ENCODE results near the gene PFDN4.

The PFDN4 gene

GRCh38 chr20:54197621-54198604 lies 10.0 kb upstream of the PFDN4 start:
- Histone ChIP-seq H3K14ac (ENCODE audit: low read length) (no peak overlapping the region), H2BK5ac (ENCODE audit: low read depth, low read length, poor library complexity) (no peak overlapping the region), H3K4me1 (ENCODE audit: control insufficient read depth in 1 of 2, insufficient read depth in 2 of 2, low read length in 2 of 2) (peaks cover 9 to 12% of the 10 kb centered on the region in 2 experiments), H2BK120ac (ENCODE audit: insufficient read depth, low read length, poor library complexity) (no peak overlapping the region), H4K8ac (ENCODE audit: low read depth, low read length) (no peak overlapping the region), H3K27ac (ENCODE audit: low read depth, low read length) (no peak overlapping the region), H4K12ac (ENCODE audit: low read depth, low read length) (no peak overlapping the region), H3K4me2 (ENCODE audit: low read length) (no peak overlapping the region), H4K91ac (ENCODE audit: low read depth, low read length) (no peak overlapping the region), H3K18ac (ENCODE audit: low read length) (no peak overlapping the region), H3K23ac (ENCODE audit: low read length) (no peak overlapping the region), H3K4ac (ENCODE audit: low read depth, low read length) (no peak overlapping the region), H2AK5ac (ENCODE audit: low read length) (no peak overlapping the region), H3K4me3 (ENCODE audit: low read depth, low read length) (no peak overlapping the region), H3K79me2 (ENCODE audit: control insufficient read depth, insufficient read depth, low read length, poor library complexity) (no peaks in the 10 kb centered on the region), H3K9me3 (ENCODE audit: insufficient read depth, low read depth, low read length) (no peaks in the 10 kb centered on the region), H2AFZ (ENCODE audit: insufficient read depth, low read length, poor library complexity) (no peak overlapping the region), H3K27me3 (ENCODE audit: insufficient read depth, low read length) (no peaks in the 10 kb centered on the region), H3K36me3 (ENCODE audit: control insufficient read depth in 1 of 2, insufficient read depth in 2 of 2, low read length in 2 of 2) (no peaks in the 10 kb centered on the region), H2BK12ac (ENCODE audit: low read length) (no peak overlapping the region), H3K9ac (ENCODE audit: low read length) (no peak overlapping the region), H3K79me1 (ENCODE audit: low read length) (peaks cover 2% of the 10 kb centered on the region)
- no peak for DNase-seq
- WGBS (ENCODE audit: extremely low coverage, insufficient coverage, insufficient read length): no CpG with 5 or more reads among the region's 13 CpGs

GRCh38 chr20:54199283-54199682 lies 8.6 kb upstream of the PFDN4 start:
- no peak overlapping the region for H3K23ac ChIP-seq (ENCODE audit: low read length)
- WGBS (ENCODE audit: extremely low coverage, insufficient coverage, insufficient read length): no CpG with 5 or more reads among the region's 6 CpGs

DNA sequence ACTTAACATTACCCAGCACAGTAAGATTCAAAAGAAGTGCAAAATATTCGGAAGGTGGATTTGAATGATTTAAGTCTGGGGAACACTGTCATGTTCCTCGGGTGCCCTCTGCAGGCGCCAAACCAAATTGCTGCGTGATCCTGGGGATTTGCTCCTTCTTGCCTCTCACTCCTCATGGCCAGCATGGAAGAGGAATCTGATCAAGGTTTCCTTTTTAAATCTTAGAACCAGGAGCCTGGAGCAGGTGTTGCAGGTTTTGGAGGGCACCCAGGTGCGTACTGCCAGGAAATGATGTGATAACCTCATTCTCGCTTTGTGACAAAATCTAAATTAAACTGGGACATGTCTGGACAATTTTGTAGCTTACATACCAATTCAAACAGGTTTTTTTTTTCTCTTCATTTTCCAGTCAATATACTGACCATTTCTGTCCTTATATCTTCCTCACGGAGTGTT lies 8.1 kb upstream of the PFDN4 start:
- no CpG with 5 or more reads among the region's 7 CpGs for WGBS (ENCODE audit: extremely low coverage, insufficient coverage, insufficient read length)
- H2AK5ac ChIP-seq (ENCODE audit: low read length): no peak overlapping the region
- no peak overlapping the region for H3K4me3 ChIP-seq (ENCODE audit: low read depth, low read length)
- no peak overlapping the region for H3K18ac ChIP-seq (ENCODE audit: low read length)
- H4K12ac ChIP-seq (ENCODE audit: low read depth, low read length): no peak overlapping the region
- H3K36me3 ChIP-seq (ENCODE audit: control insufficient read depth in 1 of 2, insufficient read depth in 2 of 2, low read length in 2 of 2): no peaks in the 10 kb centered on the region
- H3K23ac ChIP-seq (ENCODE audit: low read length): no peak overlapping the region
- no peak overlapping the region for H4K8ac ChIP-seq (ENCODE audit: low read depth, low read length)
- peaks cover 9 to 12% of the 10 kb centered on the region in 2 experiments for H3K4me1 ChIP-seq (ENCODE audit: control insufficient read depth in 1 of 2, insufficient read depth in 2 of 2, low read length in 2 of 2)
- H3K9me3 ChIP-seq (ENCODE audit: insufficient read depth, low read depth, low read length): no peaks in the 10 kb centered on the region
- no peak overlapping the region for H2BK120ac ChIP-seq (ENCODE audit: insufficient read depth, low read length, poor library complexity)
- no peak overlapping the region for H3K9ac ChIP-seq (ENCODE audit: low read length)
- no peak overlapping the region for H3K4me2 ChIP-seq (ENCODE audit: low read length)
- peaks cover 2% of the 10 kb centered on the region for H3K79me1 ChIP-seq (ENCODE audit: low read length)
- H3K27me3 ChIP-seq (ENCODE audit: insufficient read depth, low read length): no peaks in the 10 kb centered on the region
- H2BK5ac ChIP-seq (ENCODE audit: low read depth, low read length, poor library complexity): no peak overlapping the region
- H4K91ac ChIP-seq (ENCODE audit: low read depth, low read length): no peak overlapping the region
- no peak overlapping the region for H3K27ac ChIP-seq (ENCODE audit: low read depth, low read length)
- no peak overlapping the region for H3K4ac ChIP-seq (ENCODE audit: low read depth, low read length)
- H3K79me2 ChIP-seq (ENCODE audit: control insufficient read depth, insufficient read depth, low read length, poor library complexity): no peaks in the 10 kb centered on the region
- no peak overlapping the region for H2AFZ ChIP-seq (ENCODE audit: insufficient read depth, low read length, poor library complexity)
- no peak overlapping the region for H3K14ac ChIP-seq (ENCODE audit: low read length)
- H2BK12ac ChIP-seq (ENCODE audit: low read length): no peak overlapping the region
- DNase-seq: peak; percentile 79 to 94

More at GRCh38 chr20:54199283-54199682, 8.6 kb upstream of the PFDN4 start:
- H2AK5ac ChIP-seq (ENCODE audit: low read length): no peak overlapping the region
- H4K91ac ChIP-seq (ENCODE audit: low read depth, low read length): no peak overlapping the region
- H2BK120ac ChIP-seq (ENCODE audit: insufficient read depth, low read length, poor library complexity): no peak overlapping the region
- H3K9ac ChIP-seq (ENCODE audit: low read length): no peak overlapping the region
- H3K14ac ChIP-seq (ENCODE audit: low read length): no peak overlapping the region
- H4K12ac ChIP-seq (ENCODE audit: low read depth, low read length): no peak overlapping the region
- H3K79me2 ChIP-seq (ENCODE audit: control insufficient read depth, insufficient read depth, low read length, poor library complexity): no peaks in the 10 kb centered on the region
- H2BK12ac ChIP-seq (ENCODE audit: low read length): peak overlapping the region; percentile 72
- no peak overlapping the region for H2AFZ ChIP-seq (ENCODE audit: insufficient read depth, low read length, poor library complexity)
- no peak overlapping the region for H4K8ac ChIP-seq (ENCODE audit: low read depth, low read length)
- H3K9me3 ChIP-seq (ENCODE audit: insufficient read depth, low read depth, low read length): no peaks in the 10 kb centered on the region
- H3K27ac ChIP-seq (ENCODE audit: low read depth, low read length): no peak overlapping the region
- H3K4me2 ChIP-seq (ENCODE audit: low read length): no peak overlapping the region
- no peaks in the 10 kb centered on the region for H3K27me3 ChIP-seq (ENCODE audit: insufficient read depth, low read length)
- no peak overlapping the region for H3K18ac ChIP-seq (ENCODE audit: low read length)
- H2BK5ac ChIP-seq (ENCODE audit: low read depth, low read length, poor library complexity): no peak overlapping the region
- no peak overlapping the region for H3K4ac ChIP-seq (ENCODE audit: low read depth, low read length)
- H3K4me1 ChIP-seq (ENCODE audit: control insufficient read depth in 1 of 2, insufficient read depth in 2 of 2, low read length in 2 of 2): peaks cover 9 to 12% of the 10 kb centered on the region in 2 experiments
- peaks cover 2% of the 10 kb centered on the region for H3K79me1 ChIP-seq (ENCODE audit: low read length)
- H3K36me3 ChIP-seq (ENCODE audit: control insufficient read depth in 1 of 2, insufficient read depth in 2 of 2, low read length in 2 of 2): no peaks in the 10 kb centered on the region
- H3K4me3 ChIP-seq (ENCODE audit: low read depth, low read length): no peak overlapping the region
- DNase-seq: no peak

- Histone ChIP-seq H2BK12ac (ENCODE audit: low read length) (peak overlapping the region; percentile 51), H3K79me2 (ENCODE audit: control insufficient read depth, insufficient read depth, low read length, poor library complexity) (no peaks in the 10 kb centered on the region), H4K12ac (ENCODE audit: low read depth, low read length) (no peak overlapping the region), H2BK120ac (ENCODE audit: insufficient read depth, low read length, poor library complexity) (peak overlapping the region; percentile 36), H3K18ac (ENCODE audit: low read length) (no peak overlapping the region), H4K8ac (ENCODE audit: low read depth, low read length) (no peak overlapping the region), H3K27me3 (ENCODE audit: insufficient read depth, low read length) (no peaks in the 10 kb centered on the region), H3K4me1 (ENCODE audit: control insufficient read depth in 1 of 2, insufficient read depth in 2 of 2, low read length in 2 of 2) (peaks cover 7 to 9% of the 10 kb centered on the region in 2 experiments), H2AFZ (ENCODE audit: insufficient read depth, low read length, poor library complexity) (no peak overlapping the region), H3K9me3 (ENCODE audit: insufficient read depth, low read depth, low read length) (no peaks in the 10 kb centered on the region), H3K14ac (ENCODE audit: low read length) (no peak overlapping the region), H3K4me2 (ENCODE audit: low read length) (no peak overlapping the region), H3K36me3 (ENCODE audit: control insufficient read depth in 1 of 2, insufficient read depth in 2 of 2, low read length in 2 of 2) (no peaks in the 10 kb centered on the region), H3K9ac (ENCODE audit: low read length) (no peak overlapping the region), H4K91ac (ENCODE audit: low read depth, low read length) (peak overlapping the region; percentile 70), H3K23ac (ENCODE audit: low read length) (no peak overlapping the region), H3K4ac (ENCODE audit: low read depth, low read length) (no peak overlapping the region), H3K27ac (ENCODE audit: low read depth, low read length) (no peak overlapping the region), H2BK5ac (ENCODE audit: low read depth, low read length, poor library complexity) (no peak overlapping the region), H2AK5ac (ENCODE audit: low read length) (peak overlapping the region; percentile 60), H3K4me3 (ENCODE audit: low read depth, low read length) (no peak overlapping the region), H3K79me1 (ENCODE audit: low read length) (peaks cover 2% of the 10 kb centered on the region)
- DNase-seq: peak; percentile 24 to 76
- no CpG with 5 or more reads among the region's 7 CpGs for WGBS (ENCODE audit: extremely low coverage, insufficient coverage, insufficient read length)
These were observed 7.2 kb upstream of the PFDN4 start for GRCh38 chr20:54200487-54201267.

Data from trophoblast cell (in vitro differentiated cells and primary cell).